ENCODE results near the gene TLL2.
A peak's percentile ranks its signal among the peaks of the same experiment; 100 is the strongest.

Gene TLL2

GRCh38 chr10:96416643-96417042 lies 97.1 kb downstream of the TLL2 start:
- H3K9ac ChIP-seq (ENCODE audit: insufficient read length): peak overlapping the region; percentile 5
- no peaks in the 10 kb centered on the region for H3K9me3 ChIP-seq (ENCODE audit: low read depth, low read length)
- peak overlapping the region; percentile 53 for H3K4me3 ChIP-seq
- no peak for DNase-seq (ENCODE audit: low read depth, low spot score)
- peak overlapping the region; percentile 76 for H3K27ac ChIP-seq
- H3K36me3 ChIP-seq (ENCODE audit: insufficient read depth, low read length): no peaks in the 10 kb centered on the region
- TF ChIP-seq FOXP2 (optimal IDR thresholded peaks at IDR 0.05; ENCODE audit: control extremely low read depth, extremely low read length, insufficient read depth) (peak; percentile 58), EZH2 (IDR thresholded peaks at IDR 0.05) (no peak), POLR2AphosphoS5 (IDR thresholded peaks at IDR 0.05; ENCODE audit: borderline replicate concordance, low read depth, low read length) (no peak)

- peak overlapping the region; percentile 76 for H3K27ac ChIP-seq
- H3K4me3 ChIP-seq: peak overlapping the region; percentile 53; the same call in 1 of the 2 replicates
- no peak overlapping the region for H3K9ac ChIP-seq (ENCODE audit: insufficient read length)
- no peak for DNase-seq (ENCODE audit: low read depth, low spot score)
- no peaks in the 10 kb centered on the region for H3K36me3 ChIP-seq (ENCODE audit: insufficient read depth, low read length)
- no peaks in the 10 kb centered on the region for H3K9me3 ChIP-seq (ENCODE audit: low read depth, low read length)
- no peak for TF ChIP-seq POLR2AphosphoS5 (IDR thresholded peaks at IDR 0.05; ENCODE audit: borderline replicate concordance, low read depth, low read length)
- no peak for TF ChIP-seq FOXP2 (optimal IDR thresholded peaks at IDR 0.05; ENCODE audit: control extremely low read depth, extremely low read length, insufficient read depth)
- no peak for TF ChIP-seq EZH2 (IDR thresholded peaks at IDR 0.05)
These were observed 97.7 kb downstream of the TLL2 start for GRCh38 chr10:96415891-96416554.

GRCh38 chr10:96415150-96415890 lies 98.4 kb downstream of the TLL2 start:
- no peaks in the 10 kb centered on the region for H3K9me3 ChIP-seq (ENCODE audit: low read depth, low read length)
- no peak overlapping the region for H3K4me3 ChIP-seq
- no peak overlapping the region for H3K9ac ChIP-seq (ENCODE audit: insufficient read length)
- no peaks in the 10 kb centered on the region for H3K36me3 ChIP-seq (ENCODE audit: insufficient read depth, low read length)
- DNase-seq (ENCODE audit: low read depth, low spot score): no peak
- no peak for TF ChIP-seq FOXP2 (optimal IDR thresholded peaks at IDR 0.05; ENCODE audit: control extremely low read depth, extremely low read length, insufficient read depth)
- no peak for TF ChIP-seq POLR2AphosphoS5 (IDR thresholded peaks at IDR 0.05; ENCODE audit: borderline replicate concordance, low read depth, low read length)
- no peak for TF ChIP-seq EZH2 (IDR thresholded peaks at IDR 0.05)
- H3K27ac ChIP-seq: no peak overlapping the region

GRCh38 chr10:96414303-96414702 lies 99.4 kb downstream of the TLL2 start:
- Histone ChIP-seq H3K9ac (ENCODE audit: insufficient read length) (no peak overlapping the region), H3K27ac (no peak overlapping the region), H3K36me3 (ENCODE audit: insufficient read depth, low read length) (no peaks in the 10 kb centered on the region), H3K4me3 (no peak overlapping the region), H3K9me3 (ENCODE audit: low read depth, low read length) (no peaks in the 10 kb centered on the region)
- no peak for TF ChIP-seq EZH2 (IDR thresholded peaks at IDR 0.05)
- no peak for TF ChIP-seq POLR2AphosphoS5 (IDR thresholded peaks at IDR 0.05; ENCODE audit: borderline replicate concordance, low read depth, low read length)
- TF ChIP-seq FOXP2 (optimal IDR thresholded peaks at IDR 0.05; ENCODE audit: control extremely low read depth, extremely low read length, insufficient read depth): no peak
- no peak for DNase-seq (ENCODE audit: low read depth, low spot score)

GRCh38 chr10:96413151-96413787 lies 100.5 kb downstream of the TLL2 start:
- Histone ChIP-seq H3K27ac (no peak overlapping the region), H3K36me3 (ENCODE audit: insufficient read depth, low read length) (no peaks in the 10 kb centered on the region), H3K9ac (ENCODE audit: insufficient read length) (no peak overlapping the region), H3K4me3 (no peak overlapping the region), H3K9me3 (ENCODE audit: low read depth, low read length) (no peaks in the 10 kb centered on the region)
- TF ChIP-seq EZH2 (IDR thresholded peaks at IDR 0.05) (no peak), FOXP2 (optimal IDR thresholded peaks at IDR 0.05; ENCODE audit: control extremely low read depth, extremely low read length, insufficient read depth) (no peak), POLR2AphosphoS5 (IDR thresholded peaks at IDR 0.05; ENCODE audit: borderline replicate concordance, low read depth, low read length) (no peak)
- no peak for DNase-seq (ENCODE audit: low read depth, low spot score)

GRCh38 chr10:96411716-96412320 lies 101.9 kb downstream of the TLL2 start:
- Histone ChIP-seq H3K4me3 (no peak overlapping the region), H3K9me3 (ENCODE audit: low read depth, low read length) (no peaks in the 10 kb centered on the region), H3K36me3 (ENCODE audit: insufficient read depth, low read length) (no peaks in the 10 kb centered on the region), H3K27ac (no peak overlapping the region), H3K9ac (ENCODE audit: insufficient read length) (no peak overlapping the region)
- TF ChIP-seq FOXP2 (optimal IDR thresholded peaks at IDR 0.05; ENCODE audit: control extremely low read depth, extremely low read length, insufficient read depth) (no peak), EZH2 (IDR thresholded peaks at IDR 0.05) (no peak)
- no peak for DNase-seq (ENCODE audit: low read depth, low spot score)

- H3K9ac ChIP-seq (ENCODE audit: insufficient read length): no peak overlapping the region
- DNase-seq (ENCODE audit: low read depth, low spot score): no peak
- TF ChIP-seq FOXP2 (optimal IDR thresholded peaks at IDR 0.05; ENCODE audit: control extremely low read depth, extremely low read length, insufficient read depth) (no peak), EZH2 (IDR thresholded peaks at IDR 0.05) (no peak), POLR2AphosphoS5 (IDR thresholded peaks at IDR 0.05; ENCODE audit: borderline replicate concordance, low read depth, low read length) (no peak)
These were observed 103.4 kb downstream of the TLL2 start for GRCh38 chr10:96410296-96410695.

GRCh38 chr10:96408201-96408600 lies 105.5 kb downstream of the TLL2 start:
- TF ChIP-seq POLR2AphosphoS5 (IDR thresholded peaks at IDR 0.05; ENCODE audit: borderline replicate concordance, low read depth, low read length) (no peak), EZH2 (IDR thresholded peaks at IDR 0.05) (no peak), FOXP2 (optimal IDR thresholded peaks at IDR 0.05; ENCODE audit: control extremely low read depth, extremely low read length, insufficient read depth) (no peak)
- Histone ChIP-seq H3K9ac (ENCODE audit: insufficient read length) (no peak overlapping the region), H3K36me3 (ENCODE audit: insufficient read depth, low read length) (no peaks in the 10 kb centered on the region), H3K4me3 (no peak overlapping the region), H3K9me3 (ENCODE audit: low read depth, low read length) (no peaks in the 10 kb centered on the region), H3K27ac (no peak overlapping the region)
- no peak for DNase-seq (ENCODE audit: low read depth, low spot score)

More at GRCh38 chr10:96410296-96410695, 103.4 kb downstream of the TLL2 start:
- no peak overlapping the region for H3K4me3 ChIP-seq
- no peaks in the 10 kb centered on the region for H3K9me3 ChIP-seq (ENCODE audit: low read depth, low read length)
- no peaks in the 10 kb centered on the region for H3K36me3 ChIP-seq (ENCODE audit: insufficient read depth, low read length)
- H3K27ac ChIP-seq: no peak overlapping the region
